Astrocyte of the cerebellum (primary cell): ENCODE measurements around the gene ENTPD5.

Experiments used
- DNase-seq: peaks from one replicate; pipeline ENCODE4 v3.0.0-alpha.2; 2011; ENCODE audit warnings: low read depth
- H3K4me3 ChIP-seq: 2 replicates; pipeline ENCODE4 v1.5.1; 2011; ENCODE audit warnings: mild to moderate bottlenecking, low read depth, low read length, moderate library complexity
- CTCF ChIP-seq: IDR thresholded peaks from 2 replicates; pipeline ENCODE4 v1.5.1; 2012; ENCODE audit warnings: low read length, low read depth, moderate library complexity, mild to moderate bottlenecking; ENCODE audit errors: missing control alignments
- in situ Hi-C: cut with HindIII; loops from 2 replicates; pipeline ENCODE4 v1.10.0; 2017; ENCODE audit warnings: low sequenced_read_pairs

ENTPD5 gene

GRCh38 chr14:74018586-74019407 is at the start of gene ENTPD5, which contains the start of gene BBOF1:
Gene ENTPD5 (minus strand): TSS chr14:74019288. CDS start chr14:73988102, 31,186 bp downstream.
Gene BBOF1 (plus strand): TSS chr14:74019349. CDS start chr14:74019479, 130 bp downstream.
- TF ChIP-seq CTCF, result no peak
- H3K4me3 ChIP-seq, result peak within 1 kb of the TSS; percentile 90
- in situ Hi-C loops, result no loop called here
- peak; percentile 44 for DNase-seq

- no peak for DNase-seq
- no peak overlapping the region for H3K4me3 ChIP-seq
- no peak for TF ChIP-seq CTCF
- in situ Hi-C loops, result no loop called here
Observed at GRCh38 chr14:74065746-74066575, 46.9 kb upstream of the ENTPD5 start.

- H3K4me3 ChIP-seq, result no peak overlapping the region
- no peak for TF ChIP-seq CTCF
- in situ Hi-C loops, result no loop called here
- no peak for DNase-seq
Observed at GRCh38 chr14:74064883-74065282, 45.8 kb upstream of the ENTPD5 start.

- H3K4me3 ChIP-seq, result no peak overlapping the region
- no peak for TF ChIP-seq CTCF
- in situ Hi-C loops, result no loop called here
- DNase-seq, result no peak
Observed at GRCh38 chr14:74064426-74064825, 45.3 kb upstream of the ENTPD5 start.

GRCh38 chr14:74062809-74063150 is 43.7 kb upstream of the ENTPD5 start:
- H3K4me3 ChIP-seq, result no peak overlapping the region
- in situ Hi-C loops, result no loop called here
- no peak for DNase-seq
- TF ChIP-seq CTCF, result no peak

- TF ChIP-seq CTCF, result no peak
- in situ Hi-C loops, result no loop called here
- H3K4me3 ChIP-seq, result no peak overlapping the region
- no peak for DNase-seq
Observed at GRCh38 chr14:74049876-74050495, 30.9 kb upstream of the ENTPD5 start.
